BE2C (cell line): ENCODE measurements around the gene GRIA3.
"Not testable (repeated sequence)": the region's sequence is repeated elsewhere in the genome, so short reads cannot be mapped to it uniquely, and the experiment has no call there.

Experiments
- DNase-seq: peaks from one replicate; pipeline ENCODE4 v3.0.0-alpha.2; 2020
- H3K27me3 ChIP-seq: fragments of 250-450 bp; sonication (Bioruptor Pico); 2 replicates; pipeline ENCODE4 v1.5.1; 2020; ENCODE audit warnings: mild to moderate bottlenecking
- H3K36me3 ChIP-seq: fragments of 250-450 bp; sonication (Bioruptor Pico); 2 replicates; pipeline ENCODE4 v1.5.1; 2020; ENCODE audit warnings: mild to moderate bottlenecking
- H3K4me1 ChIP-seq: fragments of 250-450 bp; sonication (Bioruptor Pico); 2 replicates; pipeline ENCODE4 v1.5.1; 2020
- H3K4me3 ChIP-seq: 2 replicates; pipeline ENCODE4 v1.5.1; 2011; ENCODE audit warnings: low read depth, low read length
- H3K9me3 ChIP-seq: fragments of 250-450 bp; sonication (Bioruptor Pico); 2 replicates; pipeline ENCODE4 v1.5.1; 2020
- CTCF ChIP-seq: IDR thresholded peaks from 2 replicates; pipeline ENCODE4 v1.5.1; 2012; ENCODE audit warnings: mild to moderate bottlenecking, low read depth, low read length

GRIA3 gene

GRCh38 chrX:123499787-123500186 is 315.7 kb downstream of the GRIA3 start:
- Histone ChIP-seq H3K27me3 (no peaks in the 10 kb centered on the region), H3K4me3 (no peak overlapping the region), H3K4me1 (no peaks in the 10 kb centered on the region), H3K36me3 (no peaks in the 10 kb centered on the region), H3K9me3 (no peaks in the 10 kb centered on the region)
- DNase-seq: no peak
- TF ChIP-seq CTCF: no peak

GRCh38 chrX:123504047-123504446 is 320.0 kb downstream of the GRIA3 start:
- no peaks in the 10 kb centered on the region for H3K36me3 ChIP-seq
- no peaks in the 10 kb centered on the region for H3K27me3 ChIP-seq
- H3K4me1 ChIP-seq: no peaks in the 10 kb centered on the region
- no peak for DNase-seq
- no peaks in the 10 kb centered on the region for H3K9me3 ChIP-seq
- H3K4me3 ChIP-seq: no peak overlapping the region
- no peak for TF ChIP-seq CTCF

GRCh38 chrX:123504630-123505270 is 320.7 kb downstream of the GRIA3 start:
- H3K4me1 ChIP-seq: no peaks in the 10 kb centered on the region
- TF ChIP-seq CTCF: no peak
- DNase-seq: no peak
- no peaks in the 10 kb centered on the region for H3K36me3 ChIP-seq
- no peak overlapping the region for H3K4me3 ChIP-seq
- H3K27me3 ChIP-seq: no peaks in the 10 kb centered on the region
- H3K9me3 ChIP-seq: no peaks in the 10 kb centered on the region

- H3K9me3 ChIP-seq: no peaks in the 10 kb centered on the region
- no peaks in the 10 kb centered on the region for H3K4me1 ChIP-seq
- no peak for TF ChIP-seq CTCF
- H3K4me3 ChIP-seq: no peak overlapping the region
- H3K27me3 ChIP-seq: no peaks in the 10 kb centered on the region
- H3K36me3 ChIP-seq: no peaks in the 10 kb centered on the region
- no peak for DNase-seq
Measured at GRCh38 chrX:123513585-123514278, 329.7 kb downstream of the GRIA3 start.

GRCh38 chrX:123514279-123514640 is 330.2 kb downstream of the GRIA3 start:
- not testable (repeated sequence) for H3K27me3 ChIP-seq, H3K4me3 ChIP-seq, H3K36me3 ChIP-seq, H3K9me3 ChIP-seq, H3K4me1 ChIP-seq, DNase-seq

GRCh38 chrX:123518791-123519190 is 334.7 kb downstream of the GRIA3 start:
- no peak for TF ChIP-seq CTCF
- no peak for DNase-seq
- no peaks in the 10 kb centered on the region for H3K9me3 ChIP-seq

More at GRCh38 chrX:123518791-123519190, 334.7 kb downstream of the GRIA3 start:
- no peaks in the 10 kb centered on the region for H3K36me3 ChIP-seq
- H3K27me3 ChIP-seq: no peaks in the 10 kb centered on the region
- H3K4me3 ChIP-seq: no peak overlapping the region
- no peaks in the 10 kb centered on the region for H3K4me1 ChIP-seq
